HCT116 (cell line): ENCODE measurements around the gene ADK. TPM values are rescaled to one million over a fixed set of nuclear protein-coding genes. Genes with fewer than 3 reads are reported as not detected.

ENCODE experiments used
- ATAC-seq: fragments of 200-7000 bp; cut with Tn5 transposase; 2 replicates; pipeline ENCODE4 v1.9.1; 2020; ENCODE audit warnings: mild to moderate bottlenecking, moderate library complexity
- BruUV-seq: library from RNA; stranded (reverse); fragments of 400-500 nt; replicated peaks from 2 replicates; lab custom pipeline; 2021; lab: Mats Ljungman, UMichigan
- CTCF ChIA-PET: fragments of 300-600 bp; sonication (Branson Sonifier 250); formaldehyde crosslinking; loops from one replicate; lab custom pipeline; 2021; ENCODE audit warnings: antibody characterized with exemption; lab: Charles Lee
- POLR2A ChIA-PET: fragments of 300-600, 350-600 bp; sonication (Branson Sonifier 250); formaldehyde crosslinking; loops from one replicate; lab custom pipeline; 2021; ENCODE audit warnings: antibody characterized with exemption; lab: Charles Lee
- RAD21 ChIA-PET, 2 experiments: fragments of 300-600 bp; sonication (Branson Sonifier 250); formaldehyde crosslinking; loops; one replicate each; lab custom pipeline; 2023; ENCODE audit warnings: low total read pairs in 2 of 2; ENCODE audit not compliant: uncharacterized antibody in 2 of 2, unreplicated experiment in 2 of 2, low non-redundant PET in 1 of 2; lab: Charles Lee
- DNase-seq: peaks from one replicate; pipeline ENCODE4 v3.0.0-alpha.2; 2010; ENCODE audit warnings: low read depth, low spot score
- H2AFZ ChIP-seq: fragments of 200-600 bp; shearing (Covaris generic), sonication (generic); 2 replicates; pipeline ENCODE4 v1.6.1; 2017; ENCODE audit warnings: low read depth, mixed run types, mixed read lengths, antibody characterized with exemption, low read length; ENCODE audit not compliant: poor library complexity, severe bottlenecking
- H3K27ac ChIP-seq: 2 replicates; pipeline ENCODE4 v1.5.1; 2012; ENCODE audit warnings: low read depth, low read length
- H3K27me3 ChIP-seq: fragments of 200-600 bp; sonication (generic); 2 replicates; pipeline ENCODE4 v1.6.1; 2016; ENCODE audit warnings: mixed run types, low read length, mixed read lengths; ENCODE audit not compliant: insufficient read depth
- H3K36me3 ChIP-seq, 2 experiments: fragments of 200-500 bp in 1 of 2; fragments of 200-600 bp in 1 of 2; sonication (Bioruptor generic) in 1 of 2; sonication (generic) in 1 of 2; 2 replicates each; pipeline versions ENCODE4 v1.5.1 to v1.6.1; 2014 to 2016; ENCODE audit warnings: low read length in 2 of 2, inconsistent platforms in 1 of 2, mixed read lengths in 1 of 2, mixed run types in 1 of 2; ENCODE audit not compliant: insufficient read depth in 2 of 2, control insufficient read depth in 1 of 2
- H3K4me1 ChIP-seq, 2 experiments: fragments of 200-600 bp in 1 of 2; sonication (generic) in 1 of 2; 2 replicates each; pipeline versions ENCODE4 v1.5.1 to v1.6.1; 2012 to 2017; ENCODE audit warnings: low read length in 2 of 2, inconsistent platforms in 1 of 2, mild to moderate bottlenecking in 1 of 2, mixed read lengths in 1 of 2, mixed run types in 1 of 2, moderate library complexity in 1 of 2; ENCODE audit not compliant: insufficient read depth in 2 of 2, control insufficient read depth in 1 of 2
- H3K4me2 ChIP-seq: fragments of 200-600 bp; sonication (generic); 2 replicates; pipeline ENCODE4 v1.6.1; 2017; ENCODE audit warnings: mixed run types, low read length, mixed read lengths
- H3K4me3 ChIP-seq, 2 experiments: fragments of 200-600 bp in 1 of 2; sonication (generic) in 1 of 2; replicated peaks in 1 of 2; 2 replicates each; pipeline ENCODE4 v1.5.1; 2011 to 2016; ENCODE audit warnings: low read length in 2 of 2, control low read depth in 1 of 2, low read depth in 1 of 2, mild to moderate bottlenecking in 1 of 2, mixed read lengths in 1 of 2, mixed run types in 1 of 2
- H3K79me2 ChIP-seq: fragments of 200-600 bp; sonication (generic); 2 replicates; pipeline ENCODE4 v1.6.1; 2017; ENCODE audit warnings: mild to moderate bottlenecking, mixed run types, low read length, moderate library complexity, mixed read lengths; ENCODE audit not compliant: insufficient read depth
- H3K9ac ChIP-seq: fragments of 200-600 bp; sonication (generic); 2 replicates; pipeline ENCODE4 v1.6.1; 2016; ENCODE audit warnings: low read length, mixed read lengths
- H3K9me2 ChIP-seq: fragments of 200-600 bp; sonication (generic), shearing (Covaris generic); 2 replicates; pipeline ENCODE4 v1.6.1; 2017; ENCODE audit warnings: mixed run types, mild to moderate bottlenecking, moderate library complexity; ENCODE audit not compliant: insufficient read depth
- H3K9me3 ChIP-seq, 2 experiments: fragments of 200-500 bp in 1 of 2; fragments of 200-600 bp in 1 of 2; sonication (Bioruptor generic) in 1 of 2; sonication (generic) in 1 of 2; 2 replicates each; pipeline ENCODE4 v1.6.1; 2014 to 2017; ENCODE audit warnings: low read length in 2 of 2, mixed read lengths in 2 of 2, inconsistent platforms in 1 of 2, low read depth in 1 of 2, mild to moderate bottlenecking in 1 of 2, mixed run types in 1 of 2, moderate library complexity in 1 of 2; ENCODE audit not compliant: control insufficient read depth in 1 of 2, insufficient read depth in 1 of 2
- H4K20me1 ChIP-seq: fragments of 200-600 bp; sonication (generic), shearing (Covaris generic); 2 replicates; pipeline ENCODE4 v1.6.1; 2017; ENCODE audit warnings: mixed run types, mild to moderate bottlenecking, moderate library complexity; ENCODE audit not compliant: insufficient read depth
- CBX3 ChIP-seq: IDR thresholded peaks from 2 replicates; pipeline ENCODE4 v1.6.1; 2012; ENCODE audit warnings: low read depth
- CEBPB ChIP-seq: IDR thresholded peaks from 2 replicates; pipeline ENCODE4 v1.6.1; 2012; ENCODE audit warnings: low read depth
- EGR1 ChIP-seq: IDR thresholded peaks from 2 replicates; pipeline ENCODE4 v1.6.1; 2012; ENCODE audit warnings: low read depth
- EZH2 ChIP-seq: fragments of 200-600 bp; sonication (generic); IDR thresholded peaks from 2 replicates; pipeline ENCODE4 v1.6.1; 2017; ENCODE audit warnings: antibody characterized with exemption, mixed run types
- FOSL1 ChIP-seq: IDR thresholded peaks from 2 replicates; pipeline ENCODE4 v1.6.1; 2012; ENCODE audit warnings: low read depth
- JUND ChIP-seq: IDR thresholded peaks from 2 replicates; pipeline ENCODE4 v1.6.1; 2012
- MAX ChIP-seq: IDR thresholded peaks from 2 replicates; pipeline ENCODE4 v1.6.1; 2012
- POLR2A ChIP-seq: IDR thresholded peaks from 2 replicates; pipeline ENCODE4 v1.7.0; 2011; ENCODE audit warnings: borderline replicate concordance; ENCODE audit not compliant: insufficient read depth, insufficient read length; ENCODE audit errors: extremely low read depth
- POLR2AphosphoS5 ChIP-seq: IDR thresholded peaks from 2 replicates; pipeline ENCODE4 v1.6.1; 2011; ENCODE audit warnings: mild to moderate bottlenecking, low read depth, low read length, moderate library complexity
- RAD21 ChIP-seq: IDR thresholded peaks from 2 replicates; pipeline ENCODE4 v1.6.1; 2012; ENCODE audit warnings: low read depth, mild to moderate bottlenecking
- SP1 ChIP-seq: IDR thresholded peaks from 2 replicates; pipeline ENCODE4 v1.6.1; 2012; ENCODE audit warnings: low read depth
- SRF ChIP-seq: IDR thresholded peaks from 2 replicates; pipeline ENCODE4 v1.6.1; 2012; ENCODE audit warnings: low read depth
- ZFX ChIP-seq: fragments of 450-650 bp; IDR thresholded peaks from 2 replicates; pipeline ENCODE4 v1.6.1; 2017
- intact Hi-C: fragments of 100-400 bp; cut with micrococcal nuclease; formaldehyde crosslinking; loops from 2 replicates; pipeline ENCODE4 v1.10.0; 2022
- total RNA-seq: library from RNA; stranded (reverse); gene quantifications from one replicate; pipeline ENCODE4 v1.2.1, GENCODE V29; 2021; ENCODE audit not compliant: unreplicated experiment
- TF ChIP-seq, protein P1 (sequence below): IDR thresholded peaks from 2 replicates; pipeline ENCODE4 v1.6.1; 2011; ENCODE audit warnings: mild to moderate bottlenecking, low read length, moderate library complexity; ENCODE audit not compliant: insufficient replicate concordance; ENCODE audit errors: extremely low read depth
- TF ChIP-seq, protein P2 (sequence below): IDR thresholded peaks from 2 replicates; pipeline ENCODE4 v1.6.1; 2012; ENCODE audit warnings: low read depth
- TF ChIP-seq, protein P3 (sequence below), 3 experiments: fragments of 200-600 bp in 1 of 3; sonication (generic) in 1 of 3; IDR thresholded peaks in 2 of 3; conservative IDR thresholded peaks in 1 of 3; 2 replicates each; pipeline ENCODE4 v1.5.1; 2012 to 2017; ENCODE audit warnings: low read depth in 2 of 3, low read length in 2 of 3, antibody characterized with exemption in 1 of 3, borderline replicate concordance in 1 of 3, control low read depth in 1 of 3, mild to moderate bottlenecking in 1 of 3, mixed read lengths in 1 of 3, mixed run types in 1 of 3, moderate library complexity in 1 of 3; ENCODE audit not compliant: insufficient read depth in 1 of 3

ADK gene
- total RNA-seq, 1 experiment from 2014 or later: 55.0 TPM

- Histone ChIP-seq H3K27ac (no peak overlapping the region), H3K9me3 (no peaks in the 10 kb centered on the region), H3K4me3 (no peak overlapping the region), H3K4me2 (no peak overlapping the region), H3K9me2 (no peaks in the 10 kb centered on the region), H4K20me1 (no peaks in the 10 kb centered on the region), H3K79me2 (no peaks in the 10 kb centered on the region), H3K9ac (no peak overlapping the region), H3K4me1 (peaks cover 0 to 6% of the 10 kb centered on the region in 2 experiments; a peak in 1 of 4 replicates), H3K27me3 (no peaks in the 10 kb centered on the region)
- RAD21 ChIA-PET: no interaction called here
- no peak for ATAC-seq
- BruUV-seq: no TSS peak
- no peak for TF ChIP-seq POLR2A
- no peak for TF ChIP-seq POLR2AphosphoS5
- no peak for TF ChIP-seq EZH2
- TF ChIP-seq, protein P1, sequence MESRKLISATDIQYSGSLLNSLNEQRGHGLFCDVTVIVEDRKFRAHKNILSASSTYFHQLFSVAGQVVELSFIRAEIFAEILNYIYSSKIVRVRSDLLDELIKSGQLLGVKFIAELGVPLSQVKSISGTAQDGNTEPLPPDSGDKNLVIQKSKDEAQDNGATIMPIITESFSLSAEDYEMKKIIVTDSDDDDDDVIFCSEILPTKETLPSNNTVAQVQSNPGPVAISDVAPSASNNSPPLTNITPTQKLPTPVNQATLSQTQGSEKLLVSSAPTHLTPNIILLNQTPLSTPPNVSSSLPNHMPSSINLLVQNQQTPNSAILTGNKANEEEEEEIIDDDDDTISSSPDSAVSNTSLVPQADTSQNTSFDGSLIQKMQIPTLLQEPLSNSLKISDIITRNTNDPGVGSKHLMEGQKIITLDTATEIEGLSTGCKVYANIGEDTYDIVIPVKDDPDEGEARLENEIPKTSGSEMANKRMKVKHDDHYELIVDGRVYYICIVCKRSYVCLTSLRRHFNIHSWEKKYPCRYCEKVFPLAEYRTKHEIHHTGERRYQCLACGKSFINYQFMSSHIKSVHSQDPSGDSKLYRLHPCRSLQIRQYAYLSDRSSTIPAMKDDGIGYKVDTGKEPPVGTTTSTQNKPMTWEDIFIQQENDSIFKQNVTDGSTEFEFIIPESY: no peak
- TF ChIP-seq, protein P2, sequence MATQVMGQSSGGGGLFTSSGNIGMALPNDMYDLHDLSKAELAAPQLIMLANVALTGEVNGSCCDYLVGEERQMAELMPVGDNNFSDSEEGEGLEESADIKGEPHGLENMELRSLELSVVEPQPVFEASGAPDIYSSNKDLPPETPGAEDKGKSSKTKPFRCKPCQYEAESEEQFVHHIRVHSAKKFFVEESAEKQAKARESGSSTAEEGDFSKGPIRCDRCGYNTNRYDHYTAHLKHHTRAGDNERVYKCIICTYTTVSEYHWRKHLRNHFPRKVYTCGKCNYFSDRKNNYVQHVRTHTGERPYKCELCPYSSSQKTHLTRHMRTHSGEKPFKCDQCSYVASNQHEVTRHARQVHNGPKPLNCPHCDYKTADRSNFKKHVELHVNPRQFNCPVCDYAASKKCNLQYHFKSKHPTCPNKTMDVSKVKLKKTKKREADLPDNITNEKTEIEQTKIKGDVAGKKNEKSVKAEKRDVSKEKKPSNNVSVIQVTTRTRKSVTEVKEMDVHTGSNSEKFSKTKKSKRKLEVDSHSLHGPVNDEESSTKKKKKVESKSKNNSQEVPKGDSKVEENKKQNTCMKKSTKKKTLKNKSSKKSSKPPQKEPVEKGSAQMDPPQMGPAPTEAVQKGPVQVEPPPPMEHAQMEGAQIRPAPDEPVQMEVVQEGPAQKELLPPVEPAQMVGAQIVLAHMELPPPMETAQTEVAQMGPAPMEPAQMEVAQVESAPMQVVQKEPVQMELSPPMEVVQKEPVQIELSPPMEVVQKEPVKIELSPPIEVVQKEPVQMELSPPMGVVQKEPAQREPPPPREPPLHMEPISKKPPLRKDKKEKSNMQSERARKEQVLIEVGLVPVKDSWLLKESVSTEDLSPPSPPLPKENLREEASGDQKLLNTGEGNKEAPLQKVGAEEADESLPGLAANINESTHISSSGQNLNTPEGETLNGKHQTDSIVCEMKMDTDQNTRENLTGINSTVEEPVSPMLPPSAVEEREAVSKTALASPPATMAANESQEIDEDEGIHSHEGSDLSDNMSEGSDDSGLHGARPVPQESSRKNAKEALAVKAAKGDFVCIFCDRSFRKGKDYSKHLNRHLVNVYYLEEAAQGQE: no peak
- no peak for TF ChIP-seq ZFX
- TF ChIP-seq JUND: no peak
- no peak for TF ChIP-seq RAD21
- TF ChIP-seq FOSL1: no peak
- TF ChIP-seq, protein P3, sequence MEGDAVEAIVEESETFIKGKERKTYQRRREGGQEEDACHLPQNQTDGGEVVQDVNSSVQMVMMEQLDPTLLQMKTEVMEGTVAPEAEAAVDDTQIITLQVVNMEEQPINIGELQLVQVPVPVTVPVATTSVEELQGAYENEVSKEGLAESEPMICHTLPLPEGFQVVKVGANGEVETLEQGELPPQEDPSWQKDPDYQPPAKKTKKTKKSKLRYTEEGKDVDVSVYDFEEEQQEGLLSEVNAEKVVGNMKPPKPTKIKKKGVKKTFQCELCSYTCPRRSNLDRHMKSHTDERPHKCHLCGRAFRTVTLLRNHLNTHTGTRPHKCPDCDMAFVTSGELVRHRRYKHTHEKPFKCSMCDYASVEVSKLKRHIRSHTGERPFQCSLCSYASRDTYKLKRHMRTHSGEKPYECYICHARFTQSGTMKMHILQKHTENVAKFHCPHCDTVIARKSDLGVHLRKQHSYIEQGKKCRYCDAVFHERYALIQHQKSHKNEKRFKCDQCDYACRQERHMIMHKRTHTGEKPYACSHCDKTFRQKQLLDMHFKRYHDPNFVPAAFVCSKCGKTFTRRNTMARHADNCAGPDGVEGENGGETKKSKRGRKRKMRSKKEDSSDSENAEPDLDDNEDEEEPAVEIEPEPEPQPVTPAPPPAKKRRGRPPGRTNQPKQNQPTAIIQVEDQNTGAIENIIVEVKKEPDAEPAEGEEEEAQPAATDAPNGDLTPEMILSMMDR (IDR thresholded peaks at IDR 0.05 in 2 of 3, conservative IDR thresholded peaks at IDR 0.05 in 1 of 3; ENCODE audit: borderline replicate concordance in 1 of 3, insufficient read depth in 1 of 3, low read depth in 2 of 3, low read length in 2 of 3): no peak
- no peak for TF ChIP-seq CBX3
- TF ChIP-seq CEBPB: no peak
- no peak for TF ChIP-seq EGR1
- TF ChIP-seq MAX: no peak
- no peak for TF ChIP-seq SP1
- TF ChIP-seq SRF: no peak
- TF ChIP-seq, all 23 proteins: peak for 0
- intact Hi-C loops: no loop called here
- ChIA-PET CTCF (no interaction called here), POLR2A (no interaction called here)
- no peaks in the 10 kb centered on the region for H3K36me3 ChIP-seq
- no peak overlapping the region for H2AFZ ChIP-seq
- DNase-seq: no peak
Measured at GRCh38 chr10:74635655-74636054, 484.6 kb downstream of the ADK start.
